Embryonic facial prominence (tissue), 1 donor: ENCODE results near the gene MYMX.
"Not testable (repeated sequence)": the region's sequence is repeated elsewhere in the genome, so short reads cannot be mapped to it uniquely, and the experiment has no call there.

Source experiments
- DNase-seq: peaks from one replicate; pipeline ENCODE4 v3.0.0-alpha.2; 2016; ENCODE audit errors: extremely low spot score

MYMX gene

DNA sequence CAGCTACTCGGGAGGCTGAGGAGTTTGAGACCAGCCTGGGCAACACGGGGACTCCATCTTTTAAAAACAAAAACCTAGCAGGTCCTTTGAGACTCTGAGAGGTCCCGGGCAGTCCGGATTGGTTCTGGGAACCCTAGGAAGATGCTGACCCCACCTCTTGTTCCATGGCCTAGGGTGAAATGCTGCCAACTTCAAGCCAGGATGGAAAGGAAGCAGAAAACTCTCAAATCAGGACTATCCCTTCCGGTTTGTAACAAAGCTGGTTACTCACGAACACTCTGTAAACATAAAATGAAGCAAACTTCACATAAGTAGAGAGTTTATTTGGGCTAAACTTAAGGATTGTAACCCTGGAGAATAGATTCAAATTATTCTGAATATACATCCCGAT is 30.1 kb upstream of the MYMX start:
- no peak for DNase-seq

DNA sequence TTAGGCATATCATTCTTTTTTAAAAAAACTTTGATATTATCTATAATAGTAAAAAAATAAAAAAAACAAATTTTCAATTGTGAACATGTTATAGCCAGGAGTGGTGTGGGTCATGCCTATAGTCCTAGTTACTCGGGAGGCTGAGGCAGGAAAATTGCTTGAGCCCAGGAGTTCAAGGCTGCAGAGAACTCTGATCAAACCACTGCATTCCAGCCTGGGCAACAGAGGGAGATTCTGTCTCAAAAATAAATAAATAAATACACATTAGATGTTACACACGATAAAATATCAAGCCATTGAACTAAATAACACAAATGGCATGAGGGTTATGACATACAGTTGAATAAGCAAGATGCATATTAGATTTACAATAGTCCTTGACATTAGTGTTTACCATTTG is 27.9 kb upstream of the MYMX start:
- DNase-seq = no peak

DNA sequence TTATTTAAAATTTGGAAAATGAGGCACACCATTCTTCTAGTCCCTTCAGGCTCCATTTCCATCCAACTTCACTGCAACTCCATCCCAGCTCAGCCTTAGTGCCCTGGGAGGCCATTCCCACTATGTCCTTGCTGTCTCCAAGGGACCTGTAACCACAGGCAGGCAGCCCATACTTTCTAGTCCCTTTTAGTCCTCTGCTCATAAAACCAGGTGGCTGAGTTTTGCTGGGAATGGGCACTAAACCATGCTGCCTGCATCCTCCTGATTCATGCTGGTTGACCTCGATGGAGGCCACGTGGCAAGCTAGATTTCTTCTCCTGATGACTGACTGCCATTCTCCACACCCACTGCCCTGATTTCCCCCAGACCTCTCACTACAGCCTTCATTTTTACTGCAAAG is 27.5 kb upstream of the MYMX start:
- DNase-seq = no peak

GRCh38 chr6:44190715-44191114 is 26.0 kb upstream of the MYMX start:
- DNase-seq = no peak

- no peak for DNase-seq
Measured at GRCh38 chr6:44192428-44193041, 24.2 kb upstream of the MYMX start.

- no peak for DNase-seq
Measured at GRCh38 chr6:44193307-44193910, 23.3 kb upstream of the MYMX start.

- DNase-seq = no peak
Measured at GRCh38 chr6:44194326-44194725, 22.4 kb upstream of the MYMX start.

GRCh38 chr6:44196351-44196750 is 20.4 kb upstream of the MYMX start:
- DNase-seq = not testable (repeated sequence)

DNA sequence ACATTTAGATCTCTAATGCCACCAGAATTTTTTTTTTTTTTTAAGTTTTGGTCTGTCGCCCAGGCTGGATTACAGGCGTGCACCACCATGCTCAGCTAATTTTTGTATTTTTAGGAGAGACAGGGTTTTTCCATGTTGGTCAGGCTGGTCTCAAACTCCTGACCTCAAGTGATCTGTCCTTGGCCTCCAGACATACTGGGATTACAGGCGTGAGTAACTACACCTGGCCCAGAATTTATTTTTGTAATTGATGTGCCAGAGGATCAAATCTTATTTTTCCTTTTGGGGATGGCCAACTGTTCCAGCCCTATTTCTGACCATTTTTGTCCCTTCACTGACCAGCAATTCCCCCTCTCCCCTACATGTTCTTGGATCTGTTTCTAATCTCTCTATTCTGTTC is 18.0 kb upstream of the MYMX start:
- DNase-seq = no peak

- no peak for DNase-seq
Measured at GRCh38 chr6:44199883-44200282, 16.8 kb upstream of the MYMX start.

DNA sequence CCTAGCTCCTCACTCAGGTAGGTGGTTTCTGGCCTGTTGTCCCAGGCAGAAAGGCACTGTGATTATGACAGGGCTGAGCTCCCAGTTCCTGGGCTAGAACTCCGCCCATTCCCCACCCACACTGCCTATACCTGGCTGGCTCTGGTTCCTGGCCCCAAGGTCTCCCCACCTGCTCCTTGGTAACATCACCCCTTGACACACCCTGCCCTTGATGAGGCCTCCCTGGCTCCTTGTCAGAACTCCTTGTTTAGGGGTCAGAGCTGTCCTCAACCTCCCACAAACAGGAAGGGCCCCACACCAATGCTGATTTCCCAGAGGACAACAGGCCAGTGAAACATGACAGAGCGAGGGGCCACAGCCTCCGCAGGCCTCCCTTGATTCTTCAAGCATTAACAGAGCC is 15.5 kb upstream of the MYMX start:
- DNase-seq = no peak

GRCh38 chr6:44201638-44202303 is 15.0 kb upstream of the MYMX start:
- no peak for DNase-seq

DNA sequence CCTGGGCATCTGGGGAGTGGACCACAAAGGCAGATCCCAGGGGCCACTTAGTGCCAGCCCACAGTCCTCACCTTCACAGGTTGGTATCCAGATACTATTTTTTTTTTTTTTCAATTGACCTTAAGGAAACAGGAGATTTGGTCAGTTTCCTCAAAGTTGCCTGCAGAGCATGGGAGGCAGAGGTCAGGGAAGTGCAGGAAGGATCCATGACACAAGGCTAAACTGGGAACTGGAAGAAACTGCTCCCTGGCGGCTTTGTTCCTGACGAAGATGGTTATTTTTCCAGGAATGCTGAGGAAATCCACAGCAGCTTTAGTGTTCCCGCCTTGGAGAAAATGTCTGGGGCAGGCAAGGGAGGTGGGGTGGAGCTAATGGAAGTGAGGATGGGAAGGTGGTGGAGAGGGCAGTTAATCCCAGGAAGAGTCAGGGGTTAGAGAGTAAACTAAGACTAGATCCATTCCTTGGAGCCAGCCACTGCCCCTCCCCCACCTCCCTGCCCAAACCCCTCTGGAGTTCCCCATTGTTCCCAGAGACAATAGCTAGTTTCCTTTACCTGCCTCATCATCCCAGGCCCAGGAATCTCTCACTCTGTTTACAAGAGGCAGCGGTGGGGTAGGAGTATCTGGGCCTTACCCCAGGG is 14.3 kb upstream of the MYMX start:
- DNase-seq = no peak

DNA sequence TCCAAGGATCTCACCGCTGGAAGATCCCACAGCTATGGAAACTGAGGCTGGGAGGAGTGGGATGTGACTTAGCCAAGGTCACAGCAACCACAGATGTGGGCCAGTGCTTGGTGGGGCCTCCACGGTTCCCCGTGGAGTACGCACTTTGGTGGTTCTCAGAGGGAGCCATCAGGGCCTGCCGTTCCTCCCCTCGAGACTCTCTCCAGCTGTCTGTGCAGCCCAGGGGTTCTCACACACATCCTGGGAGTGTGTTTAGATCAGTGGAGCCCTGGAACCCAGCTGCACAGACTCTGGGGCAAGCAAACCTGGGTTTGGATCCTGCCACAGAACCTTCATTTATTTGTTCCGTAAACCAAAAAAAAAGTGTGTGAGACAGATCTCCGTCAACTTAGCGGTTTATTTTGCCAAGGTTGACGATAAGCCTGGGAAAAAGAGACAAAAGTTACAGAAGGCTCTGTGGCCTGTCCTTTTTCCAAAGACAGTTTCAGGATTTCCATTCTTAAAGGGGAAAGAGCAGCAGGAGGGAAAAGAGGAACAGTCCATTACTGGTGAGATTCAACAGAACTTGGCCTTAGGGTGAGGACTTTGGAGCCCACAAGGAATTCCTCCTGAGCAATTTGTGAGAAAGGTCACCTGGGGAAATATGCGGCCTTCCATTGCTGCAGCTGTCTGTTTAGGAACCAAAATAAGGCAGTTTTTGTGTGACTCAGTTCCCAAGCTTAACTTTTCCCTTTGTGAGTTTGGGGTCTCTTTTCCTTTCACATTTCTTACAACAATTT is 13.6 kb upstream of the MYMX start:
- DNase-seq = no peak

GRCh38 chr6:44203955-44204354 is 12.8 kb upstream of the MYMX start:
- no peak for DNase-seq

- DNase-seq = no peak
Measured at GRCh38 chr6:44207966-44208365, 8.8 kb upstream of the MYMX start.

GRCh38 chr6:44211284-44211683 is 5.4 kb upstream of the MYMX start:
- DNase-seq = no peak

GRCh38 chr6:44214307-44214706 is 2.4 kb upstream of the MYMX start:
- no peak for DNase-seq

GRCh38 chr6:44217332-44218143 is 812 bp downstream of the MYMX start:
- DNase-seq = no peak

GRCh38 chr6:44219053-44219814 is 2.5 kb downstream of the MYMX start:
- no peak for DNase-seq
